ENCODE results near the gene RNASE13. TPM values are rescaled to one million over a fixed set of nuclear protein-coding genes. Genes with fewer than 3 reads are reported as not detected.

RNASE13 gene
- total RNA-seq = not detected in 2 replicates

GRCh38 chr14:21034707-21035106 lies at the start of gene RNASE13:
TSS of gene RNASE13 (minus strand) at chr14:21034807. CDS start at chr14:21034288, 519 bp downstream.

GRCh38 chr14:21070083-21070609 lies 35.5 kb upstream of the RNASE13 start, which contains the start of gene ARHGEF40:
TSS of gene ARHGEF40 (plus strand) at chr14:21070304. CDS start at chr14:21070397, 93 bp downstream.

GRCh38 chr14:21057803-21058675 lies 23.4 kb upstream of the RNASE13 start, which contains the start of gene RNASE8:
TSS of gene RNASE8 (plus strand) at chr14:21057822. CDS start at chr14:21057893, 71 bp downstream.

GRCh38 chr14:21041676-21042433 lies 7.2 kb upstream of the RNASE13 start, which contains the start of gene RNASE7:
TSS of gene RNASE7 (plus strand) at chr14:21042362. CDS start at chr14:21042993, 631 bp downstream.

GRCh38 chr14:21029917-21030316 lies 4.7 kb downstream of the RNASE13 start, which contains the start of gene TPPP2:
TSS of gene TPPP2 (plus strand) at chr14:21030217. CDS start at chr14:21030582, 365 bp downstream.

GRCh38 chr14:21024585-21025370 lies 9.8 kb downstream of the RNASE13 start, which contains the start of gene NDRG2:
TSS of gene NDRG2 (minus strand) at chr14:21025061. CDS start at chr14:21023315, 1,746 bp downstream.

GRCh38 chr14:20998674-20999366 lies 35.8 kb downstream of the RNASE13 start, which contains the start of gene SLC39A2:
TSS of gene SLC39A2 (plus strand) at chr14:20999293. CDS start at chr14:20999447, 154 bp downstream.

GRCh38 chr14:20989787-20990600 lies 44.6 kb downstream of the RNASE13 start, which contains the start of gene METTL17:
TSS of gene METTL17 (plus strand) at chr14:20989980. CDS start at chr14:20990003, 23 bp downstream.

Other genes starting within 250 kb of the RNASE13 start
- gene RNASE1, start 232.0 kb downstream of the RNASE13 start, total RNA-seq = not detected in 2 replicates
- gene RNASE3, start 143.4 kb downstream of the RNASE13 start, total RNA-seq = not detected in 2 replicates
- gene RNASE2, start 79.3 kb downstream of the RNASE13 start, total RNA-seq = not detected in 2 replicates
- 59.5 and 98.1 TPM in 2 replicates for gene METTL17, start 44.8 kb downstream of the RNASE13 start, total RNA-seq
- gene SLC39A2, start 35.5 kb downstream of the RNASE13 start, total RNA-seq = not detected in 2 replicates
- 2.4 and 8.6 TPM in 2 replicates for gene NDRG2, start 9.7 kb downstream of the RNASE13 start, total RNA-seq
- gene TPPP2, start 4.6 kb downstream of the RNASE13 start, total RNA-seq = not detected in 2 replicates
- gene RNASE7, start 7.6 kb upstream of the RNASE13 start, total RNA-seq = not detected in 2 replicates
- gene RNASE8, start 23.0 kb upstream of the RNASE13 start, total RNA-seq = not detected in 2 replicates
- 39.8 and 47.3 TPM in 2 replicates for gene ARHGEF40, start 35.5 kb upstream of the RNASE13 start, total RNA-seq
- gene ZNF219, start 63.8 kb upstream of the RNASE13 start, total RNA-seq = 10.4 and 26.1 TPM in 2 replicates
- not detected in 2 replicates for gene TMEM253, start 66.3 kb upstream of the RNASE13 start, total RNA-seq
- not detected in 2 replicates for gene OR5AU1, start 121.3 kb upstream of the RNASE13 start, total RNA-seq
- gene HNRNPC, start 234.6 kb upstream of the RNASE13 start, total RNA-seq = 443 and 591 TPM in 2 replicates
- gene RPGRIP1, start 245.3 kb upstream of the RNASE13 start, total RNA-seq = not detected in 2 replicates

Measured in mesangial cell (primary cell).